Right lobe of liver (tissue), 6 donors: Measurements from ENCODE around the gene PWWP3B. TPM values are rescaled to one million over a fixed set of nuclear protein-coding genes. Genes with fewer than 3 reads are reported as not detected.
A peak's percentile ranks its signal among the peaks of the same experiment; 100 is the strongest.
"Not testable (repeated sequence)": the region's sequence is repeated elsewhere in the genome, so short reads cannot be mapped to it uniquely, and the experiment has no call there.

ENCODE experiments used
- ATAC-seq, 4 donors: fragments of 200-7000 bp; cut with Tn5 transposase; one replicate each; pipeline ENCODE4 v1.9.1; 2020; ENCODE audit warnings: mild to moderate bottlenecking in 4 of 4, moderate library complexity in 4 of 4
- DNase-seq, 3 donors: peaks; one replicate each; pipeline ENCODE4 v3.0.0-alpha.2; 2020
- H3K27ac ChIP-seq, 3 donors: fragments of 200-600 bp; one replicate each; pipeline ENCODE4 v1.8.0; 2022
- H3K27me3 ChIP-seq, 2 donors: fragments of 200-600 bp; one replicate each; pipeline ENCODE4 v1.8.0; 2022
- H3K36me3 ChIP-seq, 4 donors: fragments of 200-600 bp; sonication (generic) in 1 of 4; one replicate each; pipeline versions ENCODE4 v1.5.1 to v1.8.0; 2017 to 2022; ENCODE audit warnings: control low read depth in 1 of 4
- H3K4me1 ChIP-seq, 4 donors: fragments of 200-600 bp; sonication (generic) in 1 of 4; one replicate each; pipeline versions ENCODE4 v1.5.1 to v1.8.0; 2017 to 2022; ENCODE audit warnings: control low read depth in 1 of 4
- H3K4me3 ChIP-seq, 3 donors: fragments of 200-600 bp; one replicate each; pipeline ENCODE4 v1.8.0; 2022
- H3K9me3 ChIP-seq, 4 donors: fragments of 200-600 bp; sonication (generic) in 1 of 4; one replicate each; pipeline versions ENCODE4 v1.5.1 to v1.8.0; 2017 to 2022; ENCODE audit warnings: control low read depth in 1 of 4
- CTCF ChIP-seq, 4 donors: fragments of 200-600 bp in 3 of 4; fragments of 450-650 bp in 1 of 4; IDR thresholded peaks; one replicate each; pipeline versions ENCODE4 v1.5.1 to v1.8.0; 2016 to 2022; ENCODE audit warnings: antibody characterized with exemption in 4 of 4, mild to moderate bottlenecking in 2 of 4
- POLR2A ChIP-seq: fragments of 450-650 bp; IDR thresholded peaks from one replicate; pipeline ENCODE4 v1.6.1; 2017; ENCODE audit warnings: antibody characterized with exemption, mild to moderate bottlenecking
- WGBS: methylation state at CpG from one replicate; pipeline ENCODE4 v1.1.6; 2018; ENCODE audit warnings: low coverage, low lambda C conversion rate; ENCODE audit not compliant: insufficient coverage; ENCODE audit errors: missing lambda C conversion rate; 5-methylcytosine and 5-hydroxymethylcytosine counted together
- intact Hi-C, 2 donors: fragments of 100-400 bp; cut with DNase I; formaldehyde crosslinking; loops; one replicate each; pipeline versions ENCODE4 v1.11.2 to v1.14.1; 2022
- total RNA-seq, 6 experiments: library from RNA; depleted of rRNA in 2 of 6; stranded (reverse); fragments of >200 nt in 2 of 6; fragmentation: NEBNext Ultra II Directional in 3 of 6; extraction: Animal tissue kit (Norgen Biotek cat#: 25700) in 3 of 6; gene quantifications; one replicate each; pipeline versions ENCODE4 v1.1.0 to v1.2.4, GENCODE V29; 2016 to 2023
- donor health status: DM: no; HTN: yes; CAD: no.
- donor health status: DM: no; HTN: no; CAD: no.
- donor health status: DM: no; HTN: no; CAD: no.
- donor health status: DM: no; HTN: yes; CAD: no.
- donor health status: DM: no; HTN: yes; CAD: no.

The PWWP3B gene
- total RNA-seq, 6 experiments from 2014 or later, result 0.49 to 2.9 (median 1.5) TPM

- ATAC-seq, result no peak
- no peak overlapping the region for H3K27ac ChIP-seq
- 55% methylated on average over 5 of the region's 5 CpGs for WGBS
- intact Hi-C loops, result no loop called here
- no peak overlapping the region for H3K4me3 ChIP-seq
- no peaks in the 10 kb centered on the region for H3K36me3 ChIP-seq
- no peaks in the 10 kb centered on the region for H3K9me3 ChIP-seq
- no peaks in the 10 kb centered on the region for H3K4me1 ChIP-seq
- H3K27me3 ChIP-seq, result no peaks in the 10 kb centered on the region
- DNase-seq, result no peak
- no peak for TF ChIP-seq POLR2A
Observed at GRCh38 chrX:106178826-106179225, 10.7 kb downstream of the PWWP3B start.

- DNase-seq, result peak; percentile 19 to 60 (median 56)
- H3K4me3 ChIP-seq, H3K9me3 ChIP-seq, intact Hi-C loops, H3K27me3 ChIP-seq, ATAC-seq, H3K36me3 ChIP-seq, H3K27ac ChIP-seq, H3K4me1 ChIP-seq: not testable (repeated sequence)
- 34% methylated on average over 4 of the region's 6 CpGs for WGBS
Observed at GRCh38 chrX:106183685-106184084, 15.6 kb downstream of the PWWP3B start.

- H3K4me1 ChIP-seq, result no peaks in the 10 kb centered on the region
- ATAC-seq, result no peak
- no peaks in the 10 kb centered on the region for H3K36me3 ChIP-seq
- 35% methylated on average over 2 of the region's 3 CpGs for WGBS
- no peak overlapping the region for H3K4me3 ChIP-seq
- TF ChIP-seq POLR2A, result no peak
- TF ChIP-seq CTCF (IDR thresholded peaks at IDR 0.05), result no peak
- no peak for DNase-seq
- intact Hi-C loops, result no loop called here
- H3K27ac ChIP-seq, result no peak overlapping the region
- H3K27me3 ChIP-seq, result no peaks in the 10 kb centered on the region
- no peaks in the 10 kb centered on the region for H3K9me3 ChIP-seq
Observed at GRCh38 chrX:106201502-106202178, 33.5 kb downstream of the PWWP3B start.

- no peaks in the 10 kb centered on the region for H3K9me3 ChIP-seq
- DNase-seq (no peak), ATAC-seq (no peak)
- H3K27me3 ChIP-seq, result no peaks in the 10 kb centered on the region
- H3K4me1 ChIP-seq, result no peaks in the 10 kb centered on the region
- no peaks in the 10 kb centered on the region for H3K36me3 ChIP-seq
- no peak overlapping the region for H3K27ac ChIP-seq
- no peak overlapping the region for H3K4me3 ChIP-seq
- TF ChIP-seq POLR2A (no peak), CTCF (IDR thresholded peaks at IDR 0.05) (no peak)
- intact Hi-C loops, result no loop called here
Observed at GRCh38 chrX:106203315-106203714, 35.2 kb downstream of the PWWP3B start.

- no peak overlapping the region for H3K4me3 ChIP-seq
- H3K36me3 ChIP-seq, result no peaks in the 10 kb centered on the region
- ATAC-seq, result no peak
- H3K4me1 ChIP-seq, result no peaks in the 10 kb centered on the region
- 20% methylated on average over 1 of the region's 1 CpG for WGBS
- no peaks in the 10 kb centered on the region for H3K9me3 ChIP-seq
- H3K27me3 ChIP-seq, result no peaks in the 10 kb centered on the region
- DNase-seq, result no peak
- no peak overlapping the region for H3K27ac ChIP-seq
- TF ChIP-seq POLR2A (no peak), CTCF (IDR thresholded peaks at IDR 0.05) (no peak)
- intact Hi-C loops, result no loop called here
Observed at GRCh38 chrX:106208154-106208553, 40.0 kb downstream of the PWWP3B start.

Other genes starting within 250 kb of the PWWP3B start
- gene SERPINA7, start 129.6 kb upstream of the PWWP3B start, total RNA-seq, result 100 to 1,000 TPM in 4 of 6 experiments, 10 to 100 TPM in 2; 56.3 to 203 (median 115) TPM